GM12874 (cell line): ENCODE results near the gene PRSS56.

ENCODE experiments used
- CTCF ChIP-seq: IDR thresholded peaks from 2 replicates; pipeline ENCODE4 v1.5.1; 2011; ENCODE audit warnings: low read depth, mild to moderate bottlenecking, control low read depth, low read length, moderate library complexity; ENCODE audit not compliant: insufficient read depth

PRSS56 gene

GRCh38 chr2:232479341-232480200 lies 40.6 kb upstream of the PRSS56 start:
- no peak for TF ChIP-seq CTCF

- TF ChIP-seq CTCF, result no peak
Observed at GRCh38 chr2:232480201-232481190, 39.7 kb upstream of the PRSS56 start.

- TF ChIP-seq CTCF, result no peak
Observed at GRCh38 chr2:232481322-232482140, 38.7 kb upstream of the PRSS56 start.

- TF ChIP-seq CTCF, result no peak
Observed at GRCh38 chr2:232482301-232483238, 37.6 kb upstream of the PRSS56 start.

DNA sequence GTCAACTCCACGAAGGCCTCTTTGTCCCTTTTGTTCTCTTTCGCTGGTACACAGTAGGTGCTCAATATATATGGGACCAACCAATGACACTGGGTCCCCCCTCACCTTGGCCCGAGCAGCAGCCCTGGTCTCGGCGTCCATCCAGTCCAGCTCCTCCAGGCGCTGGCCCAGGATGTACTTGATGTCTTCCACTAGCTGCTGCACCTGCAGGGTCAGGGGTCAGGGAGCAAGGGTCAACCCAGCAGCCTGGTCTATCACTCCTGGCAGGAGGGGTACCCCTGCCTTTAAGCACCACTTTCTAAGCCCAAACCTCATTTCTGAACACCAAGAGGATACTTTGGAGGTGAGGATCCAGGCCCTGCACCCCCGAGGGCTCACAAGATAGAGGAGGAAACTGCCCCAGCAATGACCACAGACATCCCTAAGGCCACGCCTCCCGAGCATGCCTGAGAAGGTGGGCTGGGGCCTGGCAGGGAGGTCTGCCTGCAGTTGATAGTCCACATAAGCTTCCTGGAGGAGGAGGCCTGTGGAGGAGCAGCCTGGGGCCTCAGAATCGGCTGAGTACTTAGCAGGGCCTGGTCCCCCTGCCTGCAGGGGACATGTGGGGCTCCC lies 36.8 kb upstream of the PRSS56 start:
- no peak for TF ChIP-seq CTCF

- no peak for TF ChIP-seq CTCF
Observed at GRCh38 chr2:232483923-232484627, 36.1 kb upstream of the PRSS56 start.
